ENCODE data around the gene MARCHF2.

The MARCHF2 gene

DNA sequence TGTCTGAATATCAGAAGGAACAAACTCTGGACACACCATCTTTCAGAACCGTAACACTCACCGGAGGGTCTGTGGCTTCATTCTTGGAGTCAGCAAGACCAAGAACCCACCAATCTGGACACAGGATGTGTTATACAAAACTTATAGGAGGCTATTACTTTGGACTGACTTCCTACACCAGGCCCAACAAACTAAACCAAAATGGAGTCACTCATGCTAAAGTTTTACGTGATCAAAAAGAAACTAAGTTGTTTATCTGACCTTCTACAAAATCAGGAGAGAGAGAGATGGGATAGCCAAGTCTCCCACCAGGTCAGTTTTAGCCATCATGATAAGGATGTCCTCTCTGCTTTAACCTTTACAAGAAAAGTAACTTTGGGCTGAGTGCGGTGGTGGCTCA is 26.1 kb upstream of the MARCHF2 start:
- H3K4me3 ChIP-seq (ENCODE audit: low read depth, low read length): no peak overlapping the region
- DNase-seq (ENCODE audit: low read depth): no peak

DNA sequence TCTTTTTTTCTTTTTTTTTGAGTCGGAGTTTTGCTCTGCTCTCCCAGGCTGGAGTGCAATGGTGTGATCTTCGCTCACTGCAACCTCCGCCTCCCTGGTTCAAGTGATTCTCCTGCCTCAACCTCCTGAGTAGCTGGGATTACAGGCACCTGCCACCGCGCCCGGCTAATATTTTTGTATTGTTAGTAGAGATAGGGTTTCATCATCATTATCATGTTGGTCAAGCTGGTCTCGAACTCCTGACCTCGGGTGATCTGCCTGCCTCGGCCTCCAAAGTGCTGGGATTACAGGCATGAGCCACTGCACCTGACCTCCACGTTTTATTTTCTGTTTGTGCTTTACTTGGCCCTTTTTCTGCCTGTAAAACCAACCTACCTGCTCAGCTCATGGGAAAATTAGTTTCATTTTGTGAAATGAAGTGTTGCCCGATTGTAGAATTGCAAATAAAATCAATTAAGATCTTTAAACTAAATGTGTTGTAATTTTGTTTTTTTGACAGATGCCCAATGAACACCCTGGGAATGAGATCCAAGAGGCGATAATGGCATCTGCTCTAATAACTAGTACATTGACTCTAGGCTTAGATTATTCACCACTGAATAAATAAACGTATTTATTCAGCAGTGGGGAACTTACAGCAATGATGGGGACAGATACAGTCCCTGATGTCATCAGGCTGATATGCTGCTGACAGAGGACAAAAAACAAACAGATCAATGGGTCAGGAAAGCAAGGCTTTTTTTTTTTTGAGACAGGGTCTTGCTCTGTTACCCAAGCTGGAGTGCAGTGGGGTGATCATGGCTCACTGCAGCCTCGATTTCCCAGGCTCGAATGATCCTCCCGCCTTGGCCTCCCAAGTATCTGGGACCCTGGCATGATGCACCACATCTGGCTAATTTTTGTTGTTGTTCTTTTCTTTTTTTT is 25.2 kb upstream of the MARCHF2 start:
- no peak for DNase-seq (ENCODE audit: low read depth)
- H3K4me3 ChIP-seq (ENCODE audit: low read depth, low read length): no peak overlapping the region

DNA sequence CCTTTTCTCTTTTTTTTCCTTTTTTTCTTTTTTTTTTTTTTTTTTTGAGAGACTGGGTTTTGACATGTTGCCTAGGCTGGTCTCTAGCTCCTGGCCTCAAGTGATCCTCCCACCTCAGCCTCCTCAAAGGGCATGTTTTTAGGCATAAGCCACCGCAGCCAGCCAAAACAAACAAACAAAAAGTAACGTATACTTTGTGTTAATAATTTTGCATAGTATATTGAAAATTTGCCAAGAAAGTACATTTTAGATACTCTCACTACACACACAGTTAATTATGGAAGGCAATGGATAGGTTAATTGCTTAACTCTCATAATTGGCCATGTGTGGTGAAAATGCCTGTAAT is 24.5 kb upstream of the MARCHF2 start:
- H3K4me3 ChIP-seq (ENCODE audit: low read depth, low read length): no peak overlapping the region
- DNase-seq (ENCODE audit: low read depth): no peak

DNA sequence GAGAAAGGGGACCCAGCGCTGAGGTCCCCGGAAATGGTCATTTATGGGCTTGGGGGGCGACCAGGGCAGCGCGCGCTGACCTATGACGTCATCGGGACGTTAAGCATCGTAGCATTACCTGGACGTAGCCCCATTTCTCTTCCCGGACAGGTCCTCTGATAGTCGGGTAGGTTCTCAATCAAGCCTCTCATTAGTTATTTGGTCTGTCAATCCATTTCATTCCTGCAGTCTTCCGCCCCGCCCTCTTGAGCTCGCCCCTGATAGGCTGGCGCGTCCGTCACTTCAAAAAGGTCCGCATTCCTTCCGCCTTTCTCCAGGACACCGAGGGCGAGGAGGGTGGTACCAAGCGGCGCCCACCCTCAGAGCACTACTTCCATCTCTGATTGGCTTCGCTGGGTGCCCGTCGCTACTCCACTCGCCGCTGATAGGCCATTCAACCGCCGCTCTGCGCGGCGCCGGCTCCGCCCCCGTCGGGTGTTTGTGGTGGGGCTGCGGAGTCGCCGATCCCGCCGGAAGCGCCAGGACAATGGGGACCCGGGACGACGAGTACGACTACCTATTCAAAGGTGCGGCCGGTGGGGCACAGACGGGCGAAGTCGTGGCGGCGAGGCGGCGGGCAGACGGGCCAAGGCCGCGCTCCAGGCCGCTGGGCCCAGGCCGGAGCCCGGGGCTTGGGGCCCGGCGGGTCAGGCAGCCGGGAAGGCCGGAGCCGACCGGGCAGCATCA is 23.1 kb upstream of the MARCHF2 start, which contains the start of gene RAB11B:
TSS of gene RAB11B (plus strand) at position 470 of the 726 bp plus-strand sequence. CDS start at position 527, 57 bp downstream.
- peak within 1 kb of the TSS; percentile 55 for H3K4me3 ChIP-seq (ENCODE audit: low read depth, low read length)
- DNase-seq (ENCODE audit: low read depth): peak; percentile 100

DNA sequence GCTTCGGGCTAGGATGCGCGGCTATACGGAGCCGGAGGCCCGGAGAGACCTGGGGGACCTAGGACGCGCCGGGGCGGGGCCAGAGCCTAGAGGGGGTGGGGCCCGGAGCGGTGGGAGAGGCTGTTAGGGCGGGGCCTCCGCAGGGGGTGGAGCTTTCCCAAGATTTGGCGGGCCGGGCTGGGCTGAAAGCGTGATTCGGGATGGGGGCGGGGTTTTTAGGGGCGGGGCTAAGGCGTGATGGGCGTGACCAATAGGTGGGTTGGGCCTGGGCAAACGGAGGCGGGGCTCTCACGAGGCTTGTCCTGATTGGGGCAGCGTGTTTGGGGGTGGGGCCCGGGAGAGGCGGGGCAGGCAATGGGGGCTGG is 22.5 kb upstream of the MARCHF2 start:
- peak overlapping the region; percentile 55 for H3K4me3 ChIP-seq (ENCODE audit: low read depth, low read length)
- peak; percentile 62 for DNase-seq (ENCODE audit: low read depth)

DNA sequence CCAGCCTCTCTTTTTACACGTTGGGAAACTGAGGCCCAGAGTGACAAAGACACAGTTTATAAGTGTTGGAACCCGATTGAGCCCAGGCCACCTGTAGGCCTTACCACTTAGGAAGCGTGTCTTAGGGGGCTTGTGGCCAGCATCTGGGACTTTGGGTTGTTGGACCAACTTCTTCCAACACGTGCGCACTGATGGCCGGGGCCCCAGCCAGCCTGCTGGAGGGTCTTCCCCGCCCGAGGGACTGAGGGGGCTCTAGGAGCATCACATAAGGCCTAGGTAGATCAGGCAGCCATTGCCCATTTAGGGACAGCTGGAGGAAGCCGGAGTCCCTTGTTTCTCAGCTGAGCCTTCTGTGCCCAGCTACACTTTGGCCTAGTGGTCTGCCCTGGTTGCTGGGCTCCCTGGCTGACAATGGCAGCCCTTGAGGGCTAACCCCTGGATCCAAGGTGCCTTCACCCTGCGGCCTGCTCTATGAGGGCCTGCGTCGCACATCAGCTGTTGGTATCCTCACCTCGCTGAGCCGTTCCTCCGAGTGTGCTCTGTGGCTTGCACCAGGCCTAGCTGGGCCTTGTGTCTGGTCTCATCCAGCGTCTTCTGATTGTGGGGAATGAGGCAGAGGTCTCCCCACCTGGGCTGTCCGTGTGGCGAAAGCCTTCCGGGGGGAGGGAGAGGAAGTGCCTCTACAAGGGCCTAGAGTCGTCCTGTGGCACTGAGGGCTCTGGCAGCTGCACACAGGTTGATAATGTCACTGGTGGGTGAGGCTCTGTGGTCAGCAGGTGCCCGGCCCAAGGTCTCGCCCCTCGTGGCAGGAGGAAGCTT is 21.7 kb upstream of the MARCHF2 start:
- DNase-seq (ENCODE audit: low read depth): no peak
- H3K4me3 ChIP-seq (ENCODE audit: low read depth, low read length): peak overlapping the region; percentile 5

DNA sequence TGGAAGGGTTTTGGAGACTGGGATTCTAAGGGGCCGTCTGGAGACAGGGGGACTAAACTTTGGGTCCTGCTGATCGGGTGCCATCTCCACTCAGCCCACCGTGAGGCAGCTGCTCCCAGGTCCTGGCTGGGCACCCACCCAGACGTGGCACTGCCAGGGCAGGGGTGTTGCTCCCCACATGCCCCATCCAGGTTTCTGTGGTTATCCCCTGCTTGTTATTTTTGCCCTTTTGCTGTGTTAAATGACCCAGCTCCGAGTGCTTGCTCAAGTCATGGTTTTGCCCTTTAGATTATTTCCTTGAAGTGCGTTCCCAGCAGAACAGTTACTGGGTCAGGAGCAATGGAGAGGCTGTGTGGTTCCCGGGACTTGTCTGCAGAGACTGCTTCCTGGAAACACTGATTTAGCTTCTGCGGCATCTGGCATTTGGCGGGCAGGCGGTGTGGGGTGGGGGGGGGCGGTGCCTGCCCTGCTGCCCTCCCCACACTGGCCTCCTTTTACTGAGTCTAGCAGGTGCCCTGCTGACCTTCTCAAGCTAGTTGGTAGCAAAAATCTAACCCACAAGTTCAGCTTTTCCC is 21.0 kb upstream of the MARCHF2 start:
- DNase-seq (ENCODE audit: low read depth): no peak
- no peak overlapping the region for H3K4me3 ChIP-seq (ENCODE audit: low read depth, low read length)

DNA sequence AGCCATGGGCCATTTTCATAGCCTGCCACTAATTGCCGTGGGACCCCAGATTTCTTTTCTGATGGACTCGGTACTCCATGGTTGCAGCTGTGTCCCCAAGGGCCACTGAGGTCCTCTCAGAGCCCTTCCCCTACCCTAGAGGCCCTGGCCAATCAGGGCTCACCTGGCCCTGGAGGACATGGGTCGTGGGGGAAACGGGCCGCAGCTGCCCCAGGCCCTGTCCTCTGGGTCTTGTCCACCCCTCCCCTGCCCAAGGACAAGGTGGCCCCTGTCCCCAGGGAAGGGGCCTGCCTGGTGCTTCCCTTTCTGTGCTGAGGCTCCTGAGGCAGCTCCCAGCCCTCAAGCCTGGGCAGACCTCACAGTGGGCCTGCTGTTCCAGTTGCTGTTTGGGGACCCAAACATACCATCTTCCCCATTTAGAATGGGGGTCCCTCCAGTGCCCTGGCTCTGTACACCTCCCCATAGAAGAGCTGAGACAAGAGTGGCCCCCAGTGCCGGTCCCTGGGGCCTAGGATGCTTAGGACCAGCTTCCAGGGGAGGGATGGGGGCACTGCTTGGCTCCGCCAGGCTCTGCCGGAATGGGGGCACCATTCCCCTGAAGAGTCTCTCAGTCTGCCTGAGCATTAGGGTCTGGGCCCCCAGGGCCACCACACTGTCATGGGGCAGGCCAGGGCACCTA is 19.8 kb upstream of the MARCHF2 start:
- H3K4me3 ChIP-seq (ENCODE audit: low read depth, low read length): no peak overlapping the region

DNA sequence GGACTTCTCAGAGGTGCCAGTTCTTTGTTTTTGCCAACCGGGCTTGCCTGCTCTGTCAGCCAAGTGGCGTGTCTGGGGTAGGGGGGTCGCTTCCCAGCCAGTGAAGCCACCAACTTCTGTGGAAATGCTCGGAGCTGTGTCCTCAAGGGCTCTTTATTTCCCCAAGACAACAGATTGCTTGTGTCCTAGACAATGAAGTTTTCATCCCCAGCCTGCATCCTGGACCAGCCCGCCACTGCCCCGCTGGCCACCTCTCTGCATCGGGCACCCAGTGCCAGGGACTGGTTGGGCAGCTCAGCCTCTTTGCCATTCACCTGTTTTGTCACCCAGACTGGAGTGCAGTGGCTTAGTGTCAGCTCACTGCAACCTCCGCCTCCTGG is 19.2 kb upstream of the MARCHF2 start:
- no peak overlapping the region for H3K4me3 ChIP-seq (ENCODE audit: low read depth, low read length)
- no peak for DNase-seq (ENCODE audit: low read depth)

More for the DNA sequence above, 19.8 kb upstream of the MARCHF2 start:
- no peak for DNase-seq (ENCODE audit: low read depth)

DNA sequence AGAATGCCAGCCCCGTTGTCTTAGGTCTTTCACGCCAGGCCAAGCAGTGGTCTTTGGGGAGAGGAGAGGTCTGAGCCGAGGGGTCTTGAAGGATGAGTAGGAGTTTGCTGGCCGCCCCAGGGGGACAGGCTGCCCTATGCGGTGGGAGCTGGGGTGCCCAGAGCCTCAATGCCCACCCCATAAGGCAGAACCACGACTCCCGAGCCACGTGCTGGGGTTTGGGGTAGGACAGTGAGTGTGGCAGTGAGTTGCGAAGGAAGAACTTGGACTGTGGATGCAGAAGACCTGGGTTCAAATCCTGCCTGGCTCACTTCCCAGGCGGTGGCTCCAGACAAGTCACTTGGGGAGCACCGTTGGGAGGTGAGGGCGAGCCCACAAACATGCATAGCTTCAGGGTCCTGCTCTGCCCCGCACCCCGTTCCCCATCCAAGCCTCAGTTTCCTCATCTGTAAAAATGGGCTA is 17.5 kb upstream of the MARCHF2 start:
- DNase-seq (ENCODE audit: low read depth): no peak
- H3K4me3 ChIP-seq (ENCODE audit: low read depth, low read length): no peak overlapping the region

DNA sequence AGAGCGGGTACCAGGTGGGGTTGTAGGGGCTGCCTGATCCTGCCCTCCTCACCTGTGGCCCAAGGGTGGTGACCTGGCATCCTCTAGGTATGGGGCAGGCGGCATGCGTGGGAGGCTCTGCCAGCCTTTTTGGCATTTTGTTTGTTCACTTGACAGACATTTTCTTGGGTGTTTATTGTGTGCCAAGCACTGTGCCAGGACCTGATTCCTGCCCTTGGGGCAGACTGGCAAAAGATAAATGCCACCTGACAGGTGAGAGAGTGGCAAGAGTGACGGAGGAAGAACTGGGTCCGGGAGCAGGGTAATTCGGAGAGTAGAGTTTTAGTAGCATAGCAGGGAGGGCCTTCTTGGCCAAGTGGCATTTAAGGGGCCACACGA is 16.9 kb upstream of the MARCHF2 start:
- no peak overlapping the region for H3K4me3 ChIP-seq (ENCODE audit: low read depth, low read length)
- no peak for DNase-seq (ENCODE audit: low read depth)

DNA sequence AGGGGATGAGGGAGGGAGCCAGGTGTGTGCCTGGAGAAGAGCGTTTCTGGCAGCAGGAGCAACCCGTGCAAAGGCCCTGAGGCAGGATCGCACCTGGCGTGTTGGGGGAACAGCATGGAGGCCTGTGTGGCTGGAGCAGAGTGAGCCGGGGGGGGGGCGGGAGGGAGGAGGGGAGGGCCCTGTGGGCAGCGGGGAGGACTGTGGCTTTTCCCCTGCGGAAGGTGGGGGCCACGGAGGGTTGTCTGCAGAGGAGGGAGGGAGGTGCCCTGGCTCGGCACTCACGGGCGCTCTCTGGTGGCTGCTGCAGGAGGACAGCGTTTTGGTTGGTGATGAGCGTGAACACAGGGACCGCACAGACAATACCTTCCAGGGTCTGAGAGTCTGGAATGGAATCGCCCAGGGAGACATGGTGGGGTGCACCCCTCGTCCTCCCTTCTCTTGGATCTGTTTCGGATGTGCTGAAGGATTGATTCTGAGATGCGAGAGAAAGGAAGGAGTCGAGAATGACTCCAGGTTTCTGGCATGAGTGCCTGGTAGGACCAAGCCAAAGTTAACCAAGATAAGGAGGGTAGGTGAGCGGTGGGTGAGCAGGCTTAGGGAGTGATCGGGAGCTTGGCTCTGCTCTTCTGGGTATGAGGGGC is 16.4 kb upstream of the MARCHF2 start:
- DNase-seq (ENCODE audit: low read depth): no peak
- no peak overlapping the region for H3K4me3 ChIP-seq (ENCODE audit: low read depth, low read length)

DNA sequence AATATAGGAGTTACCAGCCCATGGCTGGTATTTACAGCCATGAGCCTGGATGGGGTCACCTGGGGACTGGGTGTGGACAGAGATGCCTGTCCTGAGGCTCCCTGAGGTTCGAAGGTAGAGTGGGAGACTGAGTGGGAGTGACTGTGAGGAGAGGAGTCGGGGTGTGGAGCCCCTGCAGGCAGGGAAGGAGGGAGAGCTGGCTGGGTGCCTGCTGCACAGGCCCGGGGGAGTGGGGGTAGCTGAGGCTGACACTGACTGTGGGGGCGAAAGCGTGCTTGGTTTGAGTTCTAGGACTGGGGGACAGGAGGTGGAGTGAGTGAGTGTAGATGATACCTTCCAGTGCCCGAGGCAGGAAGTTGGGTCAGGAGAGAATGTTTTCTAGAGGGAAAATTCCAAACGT is 15.8 kb upstream of the MARCHF2 start:
- no peak overlapping the region for H3K4me3 ChIP-seq (ENCODE audit: low read depth, low read length)
- no peak for DNase-seq (ENCODE audit: low read depth)

DNA sequence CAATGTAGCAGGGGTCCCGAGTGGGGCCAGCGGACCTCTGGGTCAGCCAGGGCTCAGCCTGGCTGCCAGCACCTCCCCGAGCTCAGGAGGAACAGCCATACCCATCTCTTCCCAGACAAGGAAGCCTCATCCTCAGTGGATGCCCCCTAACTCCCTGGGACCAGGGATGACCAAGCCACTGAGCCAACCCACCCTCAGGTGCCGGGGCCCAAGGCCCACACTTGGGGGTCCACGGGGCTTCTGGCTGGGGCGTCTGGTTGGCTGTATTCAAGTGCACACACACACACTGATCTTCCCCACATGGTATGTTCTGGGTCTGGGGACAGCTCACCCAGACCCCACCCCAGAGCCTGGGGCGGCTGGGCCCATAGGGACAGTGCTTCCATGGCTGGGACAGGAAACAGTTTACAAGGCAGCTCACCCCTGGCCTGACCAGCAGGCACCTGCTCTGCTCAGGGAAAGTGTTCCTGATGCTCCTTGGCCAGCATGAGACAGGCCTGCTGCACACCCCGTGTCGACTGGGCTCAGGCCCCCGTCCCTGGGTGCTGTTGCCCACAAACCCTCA is 15.3 kb upstream of the MARCHF2 start:
- no peak for DNase-seq (ENCODE audit: low read depth)
- no peak overlapping the region for H3K4me3 ChIP-seq (ENCODE audit: low read depth, low read length)

DNA sequence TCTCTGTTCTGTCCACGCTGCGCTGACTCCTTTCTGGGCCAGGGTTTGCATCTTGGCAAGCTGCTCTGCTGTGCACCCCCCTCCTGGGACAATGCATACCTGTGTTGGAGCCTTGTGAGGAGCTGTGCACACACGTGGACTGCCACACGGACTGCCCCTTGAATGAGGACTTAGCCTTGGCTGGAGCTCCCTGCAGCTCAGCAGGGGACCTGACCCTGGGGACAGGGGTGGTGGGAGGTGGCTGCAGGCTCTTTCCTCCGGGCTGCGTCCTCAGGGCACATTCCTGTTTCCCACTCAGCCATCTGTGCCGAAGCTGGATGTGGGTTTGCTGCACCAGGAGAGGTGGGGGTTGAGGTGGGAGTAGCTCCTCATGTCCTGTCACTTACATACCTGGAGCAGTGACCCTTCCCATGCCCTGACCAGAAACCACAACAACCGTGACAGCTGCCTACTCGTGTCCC is 14.8 kb upstream of the MARCHF2 start:
- H3K4me3 ChIP-seq (ENCODE audit: low read depth, low read length): no peak overlapping the region
- DNase-seq (ENCODE audit: low read depth): no peak

DNA sequence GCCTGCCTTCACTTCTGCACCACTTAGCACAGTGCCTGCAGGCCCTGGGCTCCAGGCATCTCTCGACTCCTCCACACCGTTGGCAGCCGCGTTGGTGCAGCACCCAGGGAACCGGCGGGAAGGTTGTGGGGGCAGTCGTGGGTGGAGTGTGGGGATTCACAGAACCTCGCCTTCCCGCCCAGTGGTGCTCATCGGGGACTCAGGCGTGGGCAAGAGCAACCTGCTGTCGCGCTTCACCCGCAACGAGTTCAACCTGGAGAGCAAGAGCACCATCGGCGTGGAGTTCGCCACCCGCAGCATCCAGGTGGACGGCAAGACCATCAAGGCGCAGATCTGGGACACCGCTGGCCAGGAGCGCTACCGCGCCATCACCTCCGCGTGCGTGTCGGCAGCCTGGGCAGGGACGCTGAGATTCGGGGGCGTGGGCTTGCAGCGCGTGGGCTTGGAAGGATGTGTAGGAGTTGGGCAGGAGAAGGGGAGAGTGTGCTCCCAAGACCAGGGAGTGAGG is 13.4 kb upstream of the MARCHF2 start:
- no peak overlapping the region for H3K4me3 ChIP-seq (ENCODE audit: low read depth, low read length)
- DNase-seq (ENCODE audit: low read depth): no peak

DNA sequence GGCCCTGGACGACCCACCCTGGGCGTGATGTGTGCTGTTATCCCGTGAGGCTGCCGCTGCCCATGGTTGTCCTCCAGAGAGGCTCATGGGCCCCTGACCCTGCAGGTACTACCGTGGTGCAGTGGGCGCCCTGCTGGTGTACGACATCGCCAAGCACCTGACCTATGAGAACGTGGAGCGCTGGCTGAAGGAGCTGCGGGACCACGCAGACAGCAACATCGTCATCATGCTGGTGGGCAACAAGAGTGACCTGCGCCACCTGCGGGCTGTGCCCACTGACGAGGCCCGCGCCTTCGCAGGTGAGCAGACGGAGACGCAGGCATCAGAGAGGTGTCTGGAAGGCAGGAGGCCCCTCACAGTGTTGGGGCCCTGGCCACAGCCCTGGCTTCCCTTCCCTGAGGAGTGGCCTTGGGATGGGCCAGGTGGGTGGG is 11.1 kb upstream of the MARCHF2 start:
- H3K4me3 ChIP-seq (ENCODE audit: low read depth, low read length): no peak overlapping the region
- no peak for DNase-seq (ENCODE audit: low read depth)

All from skeletal muscle cell (primary cell).